Neural progenitor cell (in vitro differentiated cells): Measurements from ENCODE around the gene SNAI3.

Experiments
- CTCF ChIP-seq: fragments of 200-600 bp; sonication (generic); IDR thresholded peaks from 2 replicates; pipeline ENCODE4 v1.5.1; 2017; ENCODE audit warnings: antibody characterized with exemption, mild to moderate bottlenecking
- EZH2 ChIP-seq: fragments of 200-600 bp; sonication (generic); IDR thresholded peaks from 2 replicates; pipeline ENCODE4 v1.6.1; 2017; ENCODE audit warnings: antibody characterized with exemption, mild to moderate bottlenecking, moderate library complexity

GRCh38 chr16:88635671-88636319, 50.5 kb downstream of the SNAI3 start:
- TF ChIP-seq CTCF (no peak), EZH2 (no peak)
